GM18511 (cell line): Measurements from ENCODE around the gene SACS.

ENCODE experiments used
- ATAC-seq: cut with Tn5 transposase; IDR thresholded peaks from one replicate; pipeline ENCODE4 v1.9.1; 2021; ENCODE audit warnings: mild to moderate bottlenecking, moderate library complexity; ENCODE audit not compliant: unreplicated experiment

The SACS gene

GRCh38 chr13:23433171-23434153 lies at the start of gene SACS:
TSS of gene SACS (minus strand) at chr13:23433702. CDS start at chr13:23411239, 22,463 bp downstream.
- ATAC-seq = no peak

GRCh38 chr13:23480324-23480723 lies 46.8 kb upstream of the SACS start:
- no peak for ATAC-seq

GRCh38 chr13:23477101-23477500 lies 43.6 kb upstream of the SACS start:
- ATAC-seq = no peak

GRCh38 chr13:23473221-23473620 lies 39.7 kb upstream of the SACS start:
- ATAC-seq = no peak

GRCh38 chr13:23472189-23472588 lies 38.7 kb upstream of the SACS start:
- ATAC-seq = no peak

GRCh38 chr13:23470790-23471614 lies 37.5 kb upstream of the SACS start:
- ATAC-seq = no peak

- no peak for ATAC-seq
Measured at GRCh38 chr13:23469951-23470421, 36.5 kb upstream of the SACS start.

- no peak for ATAC-seq
Measured at GRCh38 chr13:23468811-23469210, 35.3 kb upstream of the SACS start.

GRCh38 chr13:23467932-23468278 lies 34.4 kb upstream of the SACS start:
- no peak for ATAC-seq

- no peak for ATAC-seq
Measured at GRCh38 chr13:23467048-23467931, 33.8 kb upstream of the SACS start.

GRCh38 chr13:23466144-23467002 lies 32.9 kb upstream of the SACS start:
- peak; percentile 92 for ATAC-seq

GRCh38 chr13:23463661-23464060 lies 30.2 kb upstream of the SACS start:
- no peak for ATAC-seq

- no peak for ATAC-seq
Measured at GRCh38 chr13:23462815-23463559, 29.5 kb upstream of the SACS start.

GRCh38 chr13:23461544-23461943 lies 28.0 kb upstream of the SACS start:
- no peak for ATAC-seq

- no peak for ATAC-seq
Measured at GRCh38 chr13:23460921-23461320, 27.4 kb upstream of the SACS start.

GRCh38 chr13:23460309-23460708 lies 26.8 kb upstream of the SACS start:
- ATAC-seq = peak; percentile 86

- ATAC-seq = no peak
Measured at GRCh38 chr13:23458989-23459388, 25.5 kb upstream of the SACS start.

- no peak for ATAC-seq
Measured at GRCh38 chr13:23456437-23457210, 23.1 kb upstream of the SACS start.
